HEK293 (cell line): ENCODE data around the gene DCAF4.
A peak's percentile ranks its signal among the peaks of the same experiment; 100 is the strongest.

Source experiments
- CTCF ChIA-PET: fragments of 350-600 bp; formaldehyde crosslinking; extraction: SDS; loops from one replicate; lab custom pipeline; 2021; ENCODE audit warnings: antibody characterized with exemption; lab: Yijun Ruan, JAX
- POLR2A ChIA-PET: fragments of 300-600 bp; formaldehyde crosslinking; extraction: SDS; loops from one replicate; lab custom pipeline; 2020; ENCODE audit warnings: antibody characterized with exemption, inconsistent platforms; lab: Yijun Ruan, JAX
- H3K27ac ChIP-seq: fragments of 200-500 bp; sonication (Bioruptor generic); 2 replicates; pipeline ENCODE4 v1.5.1; 2014; ENCODE audit warnings: low read depth, low read length, control low read depth, inconsistent platforms; ENCODE audit errors: extremely low read depth
- H3K36me3 ChIP-seq, 2 experiments: fragments of 200-500 bp in 1 of 2; sonication (Bioruptor generic) in 1 of 2; 1 replicate in 1 of 2; 2 replicates in 1 of 2; pipeline ENCODE4 v1.5.1; 2014 to 2017; ENCODE audit warnings: inconsistent platforms in 2 of 2, low read length in 2 of 2; ENCODE audit not compliant: control insufficient read depth in 2 of 2, insufficient read depth in 1 of 2
- H3K4me1 ChIP-seq: fragments of 200-500 bp; sonication (Bioruptor generic); 2 replicates; pipeline ENCODE4 v1.5.1; 2014; ENCODE audit warnings: mild to moderate bottlenecking, low read length, inconsistent platforms; ENCODE audit not compliant: control insufficient read depth, insufficient read depth
- H3K4me3 ChIP-seq: 2 replicates; pipeline ENCODE4 v1.5.1; 2011; ENCODE audit warnings: low read depth, mild to moderate bottlenecking, control low read depth, low read length, moderate library complexity
- H3K9me3 ChIP-seq: fragments of 200-500 bp; sonication (Bioruptor generic); 2 replicates; pipeline ENCODE4 v1.5.1; 2014; ENCODE audit warnings: low read depth, low read length, inconsistent platforms; ENCODE audit not compliant: control insufficient read depth, insufficient read depth
- EGR2 ChIP-seq: fragments of 450-650 bp; formaldehyde crosslinking; IDR thresholded peaks from 2 replicates; pipeline ENCODE4 v1.5.1; 2016; ENCODE audit warnings: low read depth, missing biosample characterization, missing genetic modification characterization
- HOXA7 ChIP-seq: sonication (generic); formaldehyde crosslinking; IDR thresholded peaks from 2 replicates; pipeline ENCODE4 v1.8.1; 2022; ENCODE audit warnings: missing genetic modification reagents, borderline replicate concordance
- KLF17 ChIP-seq: fragments of 450-650 bp; formaldehyde crosslinking; IDR thresholded peaks from 2 replicates; pipeline ENCODE4 v1.5.1; 2016; ENCODE audit warnings: missing biosample characterization, missing genetic modification characterization
- KLF8 ChIP-seq: fragments of 450-650 bp; formaldehyde crosslinking; IDR thresholded peaks from 2 replicates; pipeline ENCODE4 v1.5.1; 2016; ENCODE audit warnings: missing biosample characterization, missing genetic modification characterization
- KLF9 ChIP-seq: fragments of 450-650 bp; formaldehyde crosslinking; IDR thresholded peaks from 2 replicates; pipeline ENCODE4 v1.5.1; 2016; ENCODE audit warnings: missing biosample characterization, missing genetic modification characterization, low read depth
- MEIS1 ChIP-seq: sonication (generic); formaldehyde crosslinking; IDR thresholded peaks from 2 replicates; pipeline ENCODE4 v1.8.1; 2022; ENCODE audit warnings: missing genetic modification reagents, mild to moderate bottlenecking, borderline replicate concordance
- OSR2 ChIP-seq: fragments of 450-650 bp; formaldehyde crosslinking; IDR thresholded peaks from 2 replicates; pipeline ENCODE4 v1.5.1; 2016; ENCODE audit warnings: missing biosample characterization, missing genetic modification characterization
- OVOL3 ChIP-seq: fragments of 450-650 bp; formaldehyde crosslinking; IDR thresholded peaks from 2 replicates; pipeline ENCODE4 v1.5.1; 2016; ENCODE audit warnings: missing biosample characterization, missing genetic modification characterization
- PRDM1 ChIP-seq: fragments of 450-650 bp; formaldehyde crosslinking; IDR thresholded peaks from 2 replicates; pipeline ENCODE4; 2016; ENCODE audit warnings: missing biosample characterization, missing genetic modification characterization
- RBAK ChIP-seq: fragments of 450-650 bp; formaldehyde crosslinking; IDR thresholded peaks from 2 replicates; pipeline ENCODE4 v1.5.1; 2016; ENCODE audit warnings: missing biosample characterization, missing genetic modification characterization
- REPIN1 ChIP-seq: fragments of 450-650 bp; formaldehyde crosslinking; IDR thresholded peaks from 2 replicates; pipeline ENCODE4 v1.5.1; 2017; ENCODE audit warnings: missing biosample characterization, missing genetic modification characterization, low read depth
- SCRT1 ChIP-seq: fragments of 450-650 bp; formaldehyde crosslinking; IDR thresholded peaks from 2 replicates; pipeline ENCODE4 v1.5.1; 2016; ENCODE audit warnings: missing biosample characterization, missing genetic modification characterization, borderline replicate concordance
- SCRT2 ChIP-seq: fragments of 450-650 bp; formaldehyde crosslinking; IDR thresholded peaks from 2 replicates; pipeline ENCODE4 v1.5.1; 2016; ENCODE audit warnings: missing biosample characterization, missing genetic modification characterization
- SP2 ChIP-seq: fragments of 450-650 bp; formaldehyde crosslinking; IDR thresholded peaks from 2 replicates; pipeline ENCODE4 v1.5.1; 2016; ENCODE audit warnings: missing biosample characterization, missing genetic modification characterization
- TSHZ1 ChIP-seq: fragments of 450-650 bp; formaldehyde crosslinking; IDR thresholded peaks from 2 replicates; pipeline ENCODE4 v1.5.1; 2016; ENCODE audit warnings: missing biosample characterization, missing genetic modification characterization, borderline replicate concordance
- WT1 ChIP-seq: fragments of 450-650 bp; formaldehyde crosslinking; IDR thresholded peaks from 2 replicates; pipeline ENCODE4 v1.5.1; 2016; ENCODE audit warnings: missing biosample characterization, missing genetic modification characterization
- ZBTB20 ChIP-seq: fragments of 450-650 bp; formaldehyde crosslinking; IDR thresholded peaks from 2 replicates; pipeline ENCODE4 v1.5.1; 2016; ENCODE audit warnings: missing biosample characterization, missing genetic modification characterization
- ZBTB49 ChIP-seq: fragments of 450-650 bp; formaldehyde crosslinking; IDR thresholded peaks from 2 replicates; pipeline ENCODE4 v1.5.1; 2016; ENCODE audit warnings: missing biosample characterization, missing genetic modification characterization, low read depth
- ZBTB8A ChIP-seq: fragments of 450-650 bp; formaldehyde crosslinking; IDR thresholded peaks from 2 replicates; pipeline ENCODE4 v1.5.1; 2016; ENCODE audit warnings: missing biosample characterization, missing genetic modification characterization
- ZNF2 ChIP-seq: fragments of 450-650 bp; formaldehyde crosslinking; IDR thresholded peaks from 2 replicates; pipeline ENCODE4 v1.5.1; 2016; ENCODE audit warnings: missing biosample characterization, missing genetic modification characterization
- ZNF223 ChIP-seq: fragments of 450-650 bp; formaldehyde crosslinking; IDR thresholded peaks from 2 replicates; pipeline ENCODE4 v1.5.1; 2016; ENCODE audit warnings: missing biosample characterization, missing genetic modification characterization
- ZNF416 ChIP-seq: fragments of 450-650 bp; formaldehyde crosslinking; IDR thresholded peaks from 2 replicates; pipeline ENCODE4 v1.5.1; 2016; ENCODE audit warnings: missing biosample characterization, missing genetic modification characterization
- ZNF510 ChIP-seq: fragments of 450-650 bp; formaldehyde crosslinking; IDR thresholded peaks from 2 replicates; pipeline ENCODE4 v1.5.1; 2018; ENCODE audit warnings: mild to moderate bottlenecking, missing genetic modification characterization, missing biosample characterization; ENCODE audit not compliant: insufficient replicate concordance
- ZNF600 ChIP-seq: fragments of 450-650 bp; formaldehyde crosslinking; IDR thresholded peaks from 2 replicates; pipeline ENCODE4 v1.5.1; 2016; ENCODE audit warnings: missing biosample characterization, missing genetic modification characterization
- ZNF670 ChIP-seq: fragments of 450-650 bp; formaldehyde crosslinking; IDR thresholded peaks from 2 replicates; pipeline ENCODE4 v1.5.1; 2016; ENCODE audit warnings: missing biosample characterization, missing genetic modification characterization, low read depth
- TF ChIP-seq, protein P1 (sequence below): fragments of 450-650 bp; IDR thresholded peaks from 2 replicates; pipeline ENCODE4 v1.5.1; 2018; ENCODE audit warnings: missing biosample characterization, mild to moderate bottlenecking, missing genetic modification characterization

Gene DCAF4

GRCh38 chr14:72891666-72892102 is 34.6 kb upstream of the DCAF4 start (continued):
- TF ChIP-seq KLF17 (tag by site-specific recombination) = 0 out of 2 replicates have a peak, but pooled peaks have one; percentile 25

GRCh38 chr14:72892103-72892878 is 34.0 kb upstream of the DCAF4 start:
- peak overlapping the region; percentile 81 for H3K4me3 ChIP-seq
- peaks cover 13% of the 10 kb centered on the region for H3K4me1 ChIP-seq
- H3K9me3 ChIP-seq = no peaks in the 10 kb centered on the region
- H3K36me3 ChIP-seq = no peaks in the 10 kb centered on the region
- ChIA-PET POLR2A (interaction anchor here (0.6 kb wide), 1 partner anchor 741 kb away, joined by 6 read pairs; no protein-coding TSS in a partner anchor), CTCF (interaction anchor here (1.0 kb wide), 1 partner anchor 376 kb away, joined by 7 read pairs; no protein-coding TSS in a partner anchor)
- H3K27ac ChIP-seq = no peak overlapping the region; the same call in 1 of the 2 replicates
- TF ChIP-seq SCRT1 = no peak
- no peak for TF ChIP-seq OSR2
- TF ChIP-seq WT1 (tag by site-specific recombination) = no peak
- TF ChIP-seq ZNF600 = 0 out of 2 replicates have a peak, but pooled peaks have one; percentile 7
- no peak for TF ChIP-seq MEIS1 (CRISPR knock-in tag)
- TF ChIP-seq SCRT2 (tag by site-specific recombination) = no peak
- TF ChIP-seq, protein P1, sequence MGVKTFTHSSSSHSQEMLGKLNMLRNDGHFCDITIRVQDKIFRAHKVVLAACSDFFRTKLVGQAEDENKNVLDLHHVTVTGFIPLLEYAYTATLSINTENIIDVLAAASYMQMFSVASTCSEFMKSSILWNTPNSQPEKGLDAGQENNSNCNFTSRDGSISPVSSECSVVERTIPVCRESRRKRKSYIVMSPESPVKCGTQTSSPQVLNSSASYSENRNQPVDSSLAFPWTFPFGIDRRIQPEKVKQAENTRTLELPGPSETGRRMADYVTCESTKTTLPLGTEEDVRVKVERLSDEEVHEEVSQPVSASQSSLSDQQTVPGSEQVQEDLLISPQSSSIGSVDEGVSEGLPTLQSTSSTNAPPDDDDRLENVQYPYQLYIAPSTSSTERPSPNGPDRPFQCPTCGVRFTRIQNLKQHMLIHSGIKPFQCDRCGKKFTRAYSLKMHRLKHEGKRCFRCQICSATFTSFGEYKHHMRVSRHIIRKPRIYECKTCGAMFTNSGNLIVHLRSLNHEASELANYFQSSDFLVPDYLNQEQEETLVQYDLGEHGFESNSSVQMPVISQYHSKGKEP (tag by site-specific recombination) = no peak
- TF ChIP-seq ZBTB8A (tag by site-specific recombination) = peak; percentile 55
- TF ChIP-seq ZNF223 = no peak
- peak; percentile 55 for TF ChIP-seq KLF9 (tag by site-specific recombination)
- TF ChIP-seq RBAK = no peak
- TF ChIP-seq PRDM1 (tag by site-specific recombination) = peak; percentile 58
- TF ChIP-seq ZBTB20 (tag by site-specific recombination) = peak; percentile 60
- TF ChIP-seq OVOL3 (tag by site-specific recombination) = no peak
- no peak for TF ChIP-seq HOXA7 (CRISPR knock-in tag)
- TF ChIP-seq ZNF670 (tag by site-specific recombination) = no peak
- TF ChIP-seq ZNF510 (tag by site-specific recombination) = no peak
- peak; percentile 41 for TF ChIP-seq SP2 (tag by site-specific recombination)
- no peak for TF ChIP-seq KLF8 (tag by site-specific recombination)
- TF ChIP-seq ZNF416 (tag by site-specific recombination) = no peak
- TF ChIP-seq ZBTB49 = no peak
- no peak for TF ChIP-seq ZNF2 (tag by site-specific recombination)
- no peak for TF ChIP-seq TSHZ1 (tag by site-specific recombination)
- TF ChIP-seq REPIN1 (tag by site-specific recombination) = no peak
- TF ChIP-seq EGR2 = no peak
